ENCODE data around the gene TRIM67.
"Not testable (repeated sequence)": the region's sequence is repeated elsewhere in the genome, so short reads cannot be mapped to it uniquely, and the experiment has no call there.

TRIM67 gene

DNA sequence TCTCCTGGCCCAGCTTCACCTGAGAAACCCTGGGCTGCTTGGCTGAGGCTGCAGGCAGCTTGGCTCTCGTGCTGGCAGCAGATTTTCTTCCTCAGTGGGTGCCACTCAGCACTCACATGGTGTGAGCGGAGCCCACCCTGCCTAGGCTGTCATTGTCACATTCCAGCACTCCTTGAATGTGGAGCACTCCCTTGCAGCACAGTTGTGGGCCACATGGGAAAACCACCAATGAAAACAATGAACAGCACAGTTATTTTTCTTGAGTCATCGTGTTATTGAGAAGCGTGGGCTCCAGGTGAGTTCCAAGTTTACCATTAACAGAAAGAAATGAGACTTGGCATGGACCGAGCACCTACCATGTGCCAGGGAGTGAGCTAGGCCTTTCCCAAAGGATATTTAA lies 27.2 kb upstream of the TRIM67 start:
- Histone ChIP-seq H3K36me3 (ENCODE audit: control insufficient read depth in 1 of 2, insufficient read depth in 2 of 2, low read length in 2 of 2) (peaks cover 0 to 2% of the 10 kb centered on the region in 2 donors), H3K4me3 (ENCODE audit: low read depth in 1 of 2, low read length in 2 of 2) (no peak overlapping the region), H3K27me3 (ENCODE audit: low read depth, low read length) (no peaks in the 10 kb centered on the region), H3K4me1 (ENCODE audit: control insufficient read depth in 1 of 2, insufficient read depth in 2 of 2, low read length in 2 of 2) (peaks cover 0 to 5% of the 10 kb centered on the region in 2 donors), H3K9me3 (ENCODE audit: control insufficient read depth in 1 of 2, low read length in 2 of 2) (no peaks in the 10 kb centered on the region), H3K27ac (ENCODE audit: low read length) (no peak overlapping the region)

- peaks cover 0 to 4% of the 10 kb centered on the region in 2 donors for H3K36me3 ChIP-seq (ENCODE audit: control insufficient read depth in 1 of 2, insufficient read depth in 2 of 2, low read length in 2 of 2)
- peaks cover 0 to 11% of the 10 kb centered on the region in 2 donors for H3K4me1 ChIP-seq (ENCODE audit: control insufficient read depth in 1 of 2, insufficient read depth in 2 of 2, low read length in 2 of 2)
- no peak overlapping the region for H3K4me3 ChIP-seq (ENCODE audit: low read depth in 1 of 2, low read length in 2 of 2)
- no peak overlapping the region for H3K27ac ChIP-seq (ENCODE audit: low read length)
- H3K27me3 ChIP-seq (ENCODE audit: low read depth, low read length), result no peaks in the 10 kb centered on the region
- H3K9me3 ChIP-seq (ENCODE audit: control insufficient read depth in 1 of 2, low read length in 2 of 2), result no peaks in the 10 kb centered on the region
These were observed 23.6 kb upstream of the TRIM67 start for GRCh38 chr1:231138236-231138635.

DNA sequence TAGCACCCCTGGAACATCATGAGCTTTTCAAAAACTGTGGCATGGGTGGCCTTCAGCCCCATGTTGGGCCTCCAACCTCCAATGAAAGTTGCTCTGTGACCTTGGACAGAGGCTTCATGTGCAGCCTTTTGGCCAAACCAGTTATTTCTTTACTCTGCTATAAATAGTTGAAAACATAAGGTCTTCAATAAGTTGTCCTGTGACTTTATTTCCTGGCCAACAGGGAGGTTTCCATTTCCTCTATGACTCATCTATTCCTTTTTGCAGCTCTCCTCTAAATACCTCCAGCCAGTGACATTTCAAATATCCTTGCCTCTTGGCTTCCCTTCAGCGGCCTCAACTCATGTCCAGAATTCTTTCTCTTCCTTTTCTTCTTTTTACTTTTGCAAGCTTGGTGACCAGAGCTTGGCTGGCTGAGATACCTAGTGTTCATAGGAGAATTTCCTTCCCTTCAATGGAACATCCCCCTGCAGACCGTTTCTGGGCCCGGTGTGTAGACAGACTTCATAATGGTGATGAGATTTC lies 22.7 kb upstream of the TRIM67 start:
- no peaks in the 10 kb centered on the region for H3K27me3 ChIP-seq (ENCODE audit: low read depth, low read length)
- H3K9me3 ChIP-seq (ENCODE audit: control insufficient read depth in 1 of 2, low read length in 2 of 2), result no peaks in the 10 kb centered on the region
- H3K4me1 ChIP-seq (ENCODE audit: control insufficient read depth in 1 of 2, insufficient read depth in 2 of 2, low read length in 2 of 2), result peaks cover 0 to 11% of the 10 kb centered on the region in 2 donors
- peak overlapping the region; percentile 33 for H3K27ac ChIP-seq (ENCODE audit: low read length)
- H3K36me3 ChIP-seq (ENCODE audit: control insufficient read depth in 1 of 2, insufficient read depth in 2 of 2, low read length in 2 of 2), result peaks cover 0 to 4% of the 10 kb centered on the region in 2 donors
- no peak overlapping the region for H3K4me3 ChIP-seq (ENCODE audit: low read depth in 1 of 2, low read length in 2 of 2)

GRCh38 chr1:231139659-231140654 lies 21.9 kb upstream of the TRIM67 start:
- Histone ChIP-seq H3K36me3 (ENCODE audit: control insufficient read depth in 1 of 2, insufficient read depth in 2 of 2, low read length in 2 of 2) (peaks cover 0 to 4% of the 10 kb centered on the region in 2 donors), H3K4me1 (ENCODE audit: control insufficient read depth in 1 of 2, insufficient read depth in 2 of 2, low read length in 2 of 2) (peaks cover 0 to 11% of the 10 kb centered on the region in 2 donors), H3K27ac (ENCODE audit: low read length) (peak overlapping the region; percentile 33), H3K27me3 (ENCODE audit: low read depth, low read length) (no peaks in the 10 kb centered on the region), H3K4me3 (ENCODE audit: low read depth in 1 of 2, low read length in 2 of 2) (no peak overlapping the region), H3K9me3 (ENCODE audit: control insufficient read depth in 1 of 2, low read length in 2 of 2) (no peaks in the 10 kb centered on the region)

DNA sequence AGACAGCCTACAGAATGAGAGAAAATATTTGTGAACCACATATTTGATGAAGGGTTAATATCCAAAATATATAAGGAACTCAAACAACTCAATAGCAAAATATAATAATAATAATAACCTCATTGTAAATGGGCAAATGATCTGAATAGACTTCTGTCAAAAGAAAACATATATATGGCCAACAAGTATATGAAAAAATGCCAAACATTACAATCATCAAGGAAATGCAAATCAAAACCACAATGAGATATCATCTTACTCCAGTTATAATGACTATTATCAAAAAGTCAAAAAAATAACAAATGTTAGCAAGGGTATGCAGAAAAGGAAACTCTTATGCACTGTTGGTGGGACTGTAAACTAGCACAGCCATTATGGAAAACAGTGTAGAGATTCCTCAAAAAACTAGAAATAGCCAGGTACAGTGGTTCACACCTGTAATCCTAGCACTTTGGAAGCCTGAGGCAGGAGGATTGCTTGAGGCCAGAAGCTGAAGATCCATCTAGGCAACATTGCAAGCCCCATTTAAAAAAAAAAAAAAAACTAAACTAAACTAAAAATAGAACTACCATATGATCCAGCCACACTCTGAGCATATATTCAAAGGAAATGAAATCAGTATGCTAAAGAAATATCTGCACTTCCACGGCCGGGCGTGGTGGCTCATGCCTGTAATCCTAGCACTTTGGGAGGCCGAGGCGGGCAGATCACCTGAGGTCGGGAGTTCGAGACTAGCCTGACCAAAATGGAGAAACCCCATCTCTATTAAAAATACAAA lies 17.3 kb upstream of the TRIM67 start:
- Histone ChIP-seq H3K27me3 (ENCODE audit: low read depth, low read length) (no peaks in the 10 kb centered on the region), H3K9me3 (ENCODE audit: control insufficient read depth in 1 of 2, low read length in 2 of 2) (no peaks in the 10 kb centered on the region), H3K27ac (ENCODE audit: low read length) (no peak overlapping the region), H3K4me1 (ENCODE audit: control insufficient read depth in 1 of 2, insufficient read depth in 2 of 2, low read length in 2 of 2) (peaks cover 0 to 7% of the 10 kb centered on the region in 2 donors), H3K4me3 (ENCODE audit: low read depth in 1 of 2, low read length in 2 of 2) (no peak overlapping the region), H3K36me3 (ENCODE audit: control insufficient read depth in 1 of 2, insufficient read depth in 2 of 2, low read length in 2 of 2) (peaks cover 0 to 2% of the 10 kb centered on the region in 2 donors)

GRCh38 chr1:231147896-231148295 lies 14.0 kb upstream of the TRIM67 start:
- Histone ChIP-seq H3K4me3 (ENCODE audit: low read depth in 1 of 2, low read length in 2 of 2) (no peak overlapping the region), H3K27me3 (ENCODE audit: low read depth, low read length) (no peaks in the 10 kb centered on the region), H3K27ac (ENCODE audit: low read length) (no peak overlapping the region), H3K9me3 (ENCODE audit: control insufficient read depth in 1 of 2, low read length in 2 of 2) (peaks cover 0 to 13% of the 10 kb centered on the region in 2 donors), H3K36me3 (ENCODE audit: control insufficient read depth in 1 of 2, insufficient read depth in 2 of 2, low read length in 2 of 2) (no peaks in the 10 kb centered on the region), H3K4me1 (ENCODE audit: control insufficient read depth in 1 of 2, insufficient read depth in 2 of 2, low read length in 2 of 2) (no peaks in the 10 kb centered on the region)

- Histone ChIP-seq H3K27me3 (ENCODE audit: low read depth, low read length) (no peaks in the 10 kb centered on the region), H3K4me1 (ENCODE audit: control insufficient read depth in 1 of 2, insufficient read depth in 2 of 2, low read length in 2 of 2) (no peaks in the 10 kb centered on the region), H3K4me3 (ENCODE audit: low read depth in 1 of 2, low read length in 2 of 2) (no peak overlapping the region), H3K9me3 (ENCODE audit: control insufficient read depth in 1 of 2, low read length in 2 of 2) (peaks cover 0 to 13% of the 10 kb centered on the region in 2 donors), H3K27ac (ENCODE audit: low read length) (no peak overlapping the region), H3K36me3 (ENCODE audit: control insufficient read depth in 1 of 2, insufficient read depth in 2 of 2, low read length in 2 of 2) (no peaks in the 10 kb centered on the region)
These were observed 10.0 kb upstream of the TRIM67 start for GRCh38 chr1:231151811-231152210.

DNA sequence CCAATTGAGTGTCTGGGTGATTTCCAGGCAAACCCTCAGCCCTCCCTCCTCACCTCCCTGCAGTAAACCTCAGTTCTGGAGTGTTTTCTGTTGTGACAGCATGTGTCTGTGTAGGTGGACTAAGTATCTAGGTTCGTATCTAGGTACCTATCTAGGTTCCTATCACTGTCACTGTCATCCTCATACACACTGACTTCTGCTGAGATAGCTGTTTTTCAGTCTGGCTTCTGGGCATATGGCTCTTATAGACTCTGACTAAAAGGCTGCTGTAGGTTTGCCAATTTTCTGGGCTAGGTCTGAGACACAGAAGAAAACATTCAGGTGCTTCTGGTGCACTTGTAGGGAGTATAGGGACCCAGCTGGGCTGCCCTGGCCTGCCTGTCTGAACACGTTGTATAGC lies 8.1 kb upstream of the TRIM67 start:
- no peak overlapping the region for H3K27ac ChIP-seq (ENCODE audit: low read length)
- no peaks in the 10 kb centered on the region for H3K4me1 ChIP-seq (ENCODE audit: control insufficient read depth in 1 of 2, insufficient read depth in 2 of 2, low read length in 2 of 2)

DNA sequence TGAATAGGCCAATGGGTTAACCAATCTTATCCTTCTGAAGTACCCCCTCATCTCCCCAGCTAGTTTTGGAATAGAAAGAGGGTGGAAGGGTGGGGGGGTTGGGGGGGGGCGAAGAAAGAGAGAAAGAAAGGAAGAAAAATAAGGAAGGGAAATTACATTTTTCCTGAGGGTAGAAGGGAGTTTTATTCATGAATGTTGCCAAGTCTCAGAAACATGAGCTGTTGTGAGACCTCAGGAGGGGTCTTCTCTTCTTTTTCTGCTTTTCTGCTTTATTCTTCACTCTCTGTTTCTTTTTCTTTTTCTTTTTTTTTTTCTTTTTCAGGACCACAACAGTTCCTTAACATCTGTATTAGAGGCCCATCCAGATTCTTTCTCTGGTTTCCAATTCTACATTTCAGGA lies 6.0 kb upstream of the TRIM67 start:
- Histone ChIP-seq H3K4me1 (ENCODE audit: control insufficient read depth in 1 of 2, insufficient read depth in 2 of 2, low read length in 2 of 2) (peaks cover 0 to 2% of the 10 kb centered on the region in 2 donors), H3K4me3 (ENCODE audit: low read depth in 1 of 2, low read length in 2 of 2) (no peak overlapping the region), H3K27me3 (ENCODE audit: low read depth, low read length) (peaks cover 12% of the 10 kb centered on the region), H3K27ac (ENCODE audit: low read length) (no peak overlapping the region), H3K36me3 (ENCODE audit: control insufficient read depth in 1 of 2, insufficient read depth in 2 of 2, low read length in 2 of 2) (no peaks in the 10 kb centered on the region), H3K9me3 (ENCODE audit: control insufficient read depth in 1 of 2, low read length in 2 of 2) (peaks cover 0 to 13% of the 10 kb centered on the region in 2 donors)

More for the DNA sequence above, 8.1 kb upstream of the TRIM67 start:
- Histone ChIP-seq H3K36me3 (ENCODE audit: control insufficient read depth in 1 of 2, insufficient read depth in 2 of 2, low read length in 2 of 2) (no peaks in the 10 kb centered on the region), H3K27me3 (ENCODE audit: low read depth, low read length) (no peaks in the 10 kb centered on the region), H3K9me3 (ENCODE audit: control insufficient read depth in 1 of 2, low read length in 2 of 2) (peaks cover 0 to 13% of the 10 kb centered on the region in 2 donors), H3K4me3 (ENCODE audit: low read depth in 1 of 2, low read length in 2 of 2) (no peak overlapping the region)

- Histone ChIP-seq H3K9me3 (ENCODE audit: control insufficient read depth in 1 of 2, low read length in 2 of 2) (peaks cover 0 to 3% of the 10 kb centered on the region in 2 donors), H3K27me3 (ENCODE audit: low read depth, low read length) (peaks cover 17% of the 10 kb centered on the region), H3K4me1 (ENCODE audit: control insufficient read depth in 1 of 2, insufficient read depth in 2 of 2, low read length in 2 of 2) (peaks cover 0 to 17% of the 10 kb centered on the region in 2 donors), H3K4me3 (ENCODE audit: low read depth in 1 of 2, low read length in 2 of 2) (no peak overlapping the region), H3K27ac (ENCODE audit: low read length) (no peak overlapping the region), H3K36me3 (ENCODE audit: control insufficient read depth in 1 of 2, insufficient read depth in 2 of 2, low read length in 2 of 2) (no peaks in the 10 kb centered on the region)
These were observed 4.5 kb upstream of the TRIM67 start for GRCh38 chr1:231157311-231157710.

DNA sequence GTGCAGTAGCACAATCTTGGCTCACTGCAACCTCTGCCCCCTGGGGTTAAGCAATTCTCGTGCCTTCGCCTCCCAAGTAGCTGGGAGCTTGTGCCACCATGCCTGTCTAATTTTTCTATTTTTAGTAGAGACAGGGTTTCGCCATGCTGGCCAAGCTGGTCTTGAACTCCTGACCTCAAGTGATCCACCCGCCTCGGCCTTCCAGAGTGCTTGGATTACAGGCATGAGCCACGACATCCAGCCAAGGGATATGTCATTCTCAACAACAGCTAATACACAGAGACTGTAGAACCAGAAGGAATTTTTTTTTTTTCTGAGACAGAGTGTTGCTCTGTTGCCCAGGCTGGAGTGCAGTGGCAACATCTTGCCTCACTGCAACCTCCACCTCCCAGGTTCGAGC lies 3.7 kb upstream of the TRIM67 start:
- H3K4me3 ChIP-seq (ENCODE audit: low read depth in 1 of 2, low read length in 2 of 2); H3K9me3 ChIP-seq (ENCODE audit: control insufficient read depth in 1 of 2, low read length in 2 of 2); H3K27ac ChIP-seq (ENCODE audit: low read length); H3K36me3 ChIP-seq (ENCODE audit: control insufficient read depth in 1 of 2, insufficient read depth in 2 of 2, low read length in 2 of 2): not testable (repeated sequence)
- peaks cover 22% of the 10 kb centered on the region for H3K27me3 ChIP-seq (ENCODE audit: low read depth, low read length)
- H3K4me1 ChIP-seq (ENCODE audit: control insufficient read depth in 1 of 2, insufficient read depth in 2 of 2, low read length in 2 of 2), result peaks cover 0 to 25% of the 10 kb centered on the region in 2 donors
